DMS114 treated with DMSO at 0.1 percent for 48 hours (cell line): ENCODE measurements around the gene AQP1.

Source experiments
- DNase-seq: peaks from one replicate; lab custom pipeline; 2025; ENCODE audit not compliant: unreplicated experiment; lab: John Stamatoyannopoulos, UW

AQP1 gene

DNA sequence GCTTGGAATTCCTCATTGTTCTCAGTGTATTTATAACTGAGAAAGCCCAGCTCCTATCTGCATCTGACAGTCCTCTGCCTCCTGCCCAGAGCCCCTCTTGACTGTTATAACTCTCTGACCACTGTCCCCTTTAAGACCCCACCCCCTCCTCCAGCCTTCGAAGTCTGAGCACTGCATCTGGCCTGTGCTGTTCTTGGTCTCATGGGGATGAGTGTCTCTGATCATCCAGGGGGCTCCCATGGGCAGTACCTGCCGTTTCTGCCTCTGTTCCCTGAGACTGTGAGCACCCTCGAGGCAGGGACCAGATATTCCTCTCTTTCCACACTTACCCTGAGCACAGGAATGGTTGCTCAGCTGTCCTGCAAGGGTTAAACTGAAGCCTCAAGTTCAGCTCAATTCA is 59.8 kb downstream of the AQP1 start:
- no peak for DNase-seq

DNA sequence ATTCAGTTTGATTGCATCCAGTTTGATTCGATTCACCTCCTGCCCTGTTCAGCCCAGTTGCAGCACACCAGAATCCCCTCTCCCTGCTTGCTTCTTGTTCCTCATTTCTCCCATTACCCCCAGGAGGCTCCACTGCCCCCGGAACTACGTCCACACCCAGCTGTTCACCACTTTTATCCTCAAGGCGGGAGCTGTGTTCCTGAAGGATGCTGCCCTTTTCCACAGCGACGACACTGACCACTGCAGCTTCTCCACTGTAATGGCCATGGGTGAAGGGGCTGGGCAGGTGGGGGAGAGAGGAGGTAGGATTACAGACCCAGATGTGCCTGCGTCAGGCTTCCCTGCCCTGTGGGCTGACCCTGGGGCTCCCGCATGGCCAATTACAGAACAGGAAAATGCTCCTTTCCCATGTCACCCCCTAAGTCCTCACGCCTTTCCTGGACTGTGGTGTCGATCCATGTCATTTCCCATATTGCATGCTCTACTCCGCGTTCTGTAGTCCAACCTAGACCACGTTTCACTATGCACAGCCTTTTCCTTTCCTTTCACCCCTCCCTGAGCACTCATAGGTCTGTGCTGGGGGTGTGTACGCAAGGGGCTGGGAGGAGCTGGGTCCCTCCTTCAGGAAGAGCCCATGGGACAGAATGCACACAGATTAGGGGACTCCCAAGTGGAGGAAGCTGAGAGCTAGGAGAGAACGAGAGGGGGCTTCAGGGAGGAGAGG is 60.3 kb downstream of the AQP1 start:
- no peak for DNase-seq

DNA sequence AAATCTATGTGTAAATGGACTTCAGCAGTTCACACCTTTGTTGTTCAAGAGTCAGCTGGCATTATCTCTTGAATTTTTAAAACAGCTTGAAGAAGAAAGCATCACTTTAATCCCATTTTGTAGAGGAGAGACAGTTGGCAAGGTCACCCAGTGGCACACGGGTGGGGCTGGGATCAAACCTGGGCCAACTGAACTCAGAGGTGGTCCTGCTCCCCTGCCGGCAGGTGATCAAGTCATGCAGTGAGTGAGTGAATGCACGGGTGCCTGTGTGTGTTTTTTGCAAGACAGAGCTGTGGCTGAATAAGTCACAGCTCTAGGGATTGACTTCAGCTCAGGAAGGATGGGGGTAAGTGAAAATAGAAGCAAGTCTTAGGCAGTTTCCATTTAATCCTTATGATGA is 61.6 kb downstream of the AQP1 start:
- DNase-seq = no peak

DNA sequence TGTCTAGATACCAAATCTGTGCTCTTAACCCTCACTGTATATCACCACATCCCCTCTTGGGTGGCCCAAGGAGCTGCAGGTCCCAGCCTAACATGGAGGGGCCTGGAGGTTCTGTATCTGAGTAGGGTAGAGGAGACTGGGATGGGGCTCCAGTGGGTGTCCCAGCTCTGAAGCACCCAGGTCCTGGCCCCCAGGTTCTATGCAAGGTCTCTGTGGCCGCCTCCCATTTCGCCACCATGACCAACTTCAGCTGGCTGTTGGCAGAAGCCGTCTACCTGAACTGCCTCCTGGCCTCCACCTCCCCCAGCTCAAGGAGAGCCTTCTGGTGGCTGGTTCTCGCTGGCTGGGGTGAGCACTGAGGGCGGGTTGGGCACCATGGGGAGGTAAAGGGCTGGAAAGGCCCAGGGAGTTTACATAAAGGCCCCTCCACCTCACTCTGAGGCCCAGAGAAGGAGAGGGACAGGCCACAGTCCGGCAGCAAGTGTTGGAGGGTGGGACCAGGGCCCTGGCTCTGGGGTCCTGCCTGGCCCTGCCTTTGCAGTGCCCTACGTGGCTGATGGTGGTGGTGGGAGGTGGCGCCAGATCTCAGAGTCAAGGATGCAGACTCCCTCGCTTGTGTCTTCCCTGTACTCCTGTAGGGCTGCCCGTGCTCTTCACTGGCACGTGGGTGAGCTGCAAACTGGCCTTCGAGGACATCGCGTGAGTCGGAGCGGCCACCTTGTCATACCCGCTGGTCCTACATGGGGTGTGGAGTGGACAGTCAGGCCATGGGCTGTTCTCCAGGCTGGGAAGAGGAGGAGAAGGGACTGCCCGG is 62.3 kb downstream of the AQP1 start:
- DNase-seq = no peak

DNA sequence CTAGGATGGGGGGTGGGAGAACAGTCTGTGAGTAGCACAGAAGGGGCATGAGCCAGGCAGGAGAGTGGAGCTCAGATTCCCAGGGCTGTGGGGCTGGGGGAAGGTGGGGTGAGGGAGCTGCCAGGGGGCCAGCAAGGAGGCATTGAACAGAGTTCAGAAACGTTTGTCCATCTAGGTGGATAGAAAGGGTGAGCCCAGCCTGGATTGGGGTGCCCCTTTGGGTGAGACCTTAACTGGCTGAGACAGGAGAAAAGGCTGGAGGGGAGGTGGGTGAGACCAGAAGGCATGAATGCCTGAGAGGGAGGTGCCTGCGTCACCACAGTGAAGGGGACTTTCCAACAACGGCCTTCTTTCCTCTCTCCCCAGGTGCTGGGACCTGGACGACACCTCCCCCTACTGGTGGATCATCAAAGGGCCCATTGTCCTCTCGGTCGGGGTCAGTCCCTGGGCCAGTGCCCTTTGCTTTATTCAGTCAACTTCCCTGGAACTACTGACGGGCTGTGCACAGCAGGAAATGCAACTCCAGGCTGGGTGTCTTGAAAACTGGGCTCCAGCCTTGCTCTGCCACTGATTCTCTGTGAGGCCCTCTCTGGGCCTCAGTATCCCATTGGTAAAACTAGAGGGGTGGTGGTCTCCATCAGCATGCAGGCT is 63.1 kb downstream of the AQP1 start:
- no peak for DNase-seq
